Cortex of kidney (tissue), 1 donor: ENCODE results near the gene CNBD2.
"Not testable (repeated sequence)": the region's sequence is repeated elsewhere in the genome, so short reads cannot be mapped to it uniquely, and the experiment has no call there.

ENCODE experiments used
- DNase-seq: peaks from one replicate; lab custom pipeline; 2025; lab: John Stamatoyannopoulos, UW

CNBD2 gene

GRCh38 chr20:36026131-36026530 is 57.7 kb downstream of the CNBD2 start:
- DNase-seq: not testable (repeated sequence)

- DNase-seq: no peak
These were observed 59.9 kb downstream of the CNBD2 start for GRCh38 chr20:36028106-36028808.

GRCh38 chr20:36030149-36030548 is 61.8 kb downstream of the CNBD2 start:
- DNase-seq: no peak

GRCh38 chr20:36031806-36032205 is 63.4 kb downstream of the CNBD2 start:
- no peak for DNase-seq

GRCh38 chr20:36034875-36035274 is 66.5 kb downstream of the CNBD2 start:
- no peak for DNase-seq

- DNase-seq: no peak
These were observed 67.4 kb downstream of the CNBD2 start for GRCh38 chr20:36035745-36036144.

GRCh38 chr20:36036688-36037087 is 68.3 kb downstream of the CNBD2 start:
- no peak for DNase-seq

- DNase-seq: no peak
These were observed 72.2 kb downstream of the CNBD2 start for GRCh38 chr20:36040571-36040970.

- DNase-seq: no peak
These were observed 75.1 kb downstream of the CNBD2 start for GRCh38 chr20:36043441-36043840.

- no peak for DNase-seq
These were observed 75.6 kb downstream of the CNBD2 start for GRCh38 chr20:36043892-36044515.

- no peak for DNase-seq
These were observed 77.0 kb downstream of the CNBD2 start for GRCh38 chr20:36045373-36045714.

- not testable (repeated sequence) for DNase-seq
These were observed 77.8 kb downstream of the CNBD2 start for GRCh38 chr20:36046073-36046798.

- DNase-seq: not testable (repeated sequence)
These were observed 81.0 kb downstream of the CNBD2 start for GRCh38 chr20:36049408-36049807.

GRCh38 chr20:36050436-36051317 is 82.3 kb downstream of the CNBD2 start:
- DNase-seq: no peak

GRCh38 chr20:36051318-36052116 is 83.1 kb downstream of the CNBD2 start:
- DNase-seq: no peak

GRCh38 chr20:36052117-36052513 is 83.7 kb downstream of the CNBD2 start:
- DNase-seq: no peak

- DNase-seq: not testable (repeated sequence)
These were observed 85.6 kb downstream of the CNBD2 start for GRCh38 chr20:36053863-36054518.

- DNase-seq: no peak
These were observed 86.8 kb downstream of the CNBD2 start for GRCh38 chr20:36055145-36055544.

GRCh38 chr20:36060676-36061075 is 92.3 kb downstream of the CNBD2 start:
- DNase-seq: no peak

- no peak for DNase-seq
These were observed 93.4 kb downstream of the CNBD2 start for GRCh38 chr20:36061754-36062153.

GRCh38 chr20:36062799-36063198 is 94.4 kb downstream of the CNBD2 start:
- DNase-seq: no peak
